ENCODE results near the gene CALN1. TPM values are rescaled to one million over a fixed set of nuclear protein-coding genes. Genes with fewer than 3 reads are reported as not detected.

The CALN1 gene
- total RNA-seq, 2 experiments from 2014 or later: not detected

DNA sequence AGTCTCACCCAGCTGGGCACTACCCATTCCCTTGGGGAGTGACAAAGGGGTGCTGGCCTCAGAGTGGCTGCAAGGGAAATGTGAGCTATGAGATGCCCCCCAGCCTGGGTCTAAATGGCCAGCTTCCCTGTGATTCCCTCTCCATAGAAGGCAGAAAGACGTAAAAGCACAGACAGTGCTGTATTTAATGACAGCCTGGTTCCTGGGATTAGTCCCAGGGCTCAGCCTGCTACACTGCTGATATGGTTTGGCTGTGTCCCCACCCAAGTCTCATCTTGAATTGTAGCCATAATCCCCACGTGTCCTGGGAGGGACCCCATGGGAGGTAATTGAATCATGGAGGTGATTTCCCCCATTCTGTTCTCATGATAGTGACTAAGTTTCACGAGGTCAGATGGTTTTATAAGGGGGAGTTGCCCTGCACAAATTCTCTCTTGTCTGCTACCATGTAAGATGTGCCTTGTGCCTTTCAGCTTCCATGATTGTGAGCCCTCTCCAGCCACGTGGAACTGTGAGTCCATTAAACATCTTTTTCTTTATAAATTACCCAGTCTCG is 23.9 kb upstream of the CALN1 start:
- ChIA-PET CTCF (no interaction called here), POLR2A (no interaction called here)
- no peaks in the 10 kb centered on the region for H3K27me3 Mint-ChIP-seq (ENCODE audit: low read depth)
- ATAC-seq (no peak), DNase-seq (no peak)
- H3K4me3 Mint-ChIP-seq: no peak overlapping the region
- no peak overlapping the region for H3K27ac Mint-ChIP-seq
- no peaks in the 10 kb centered on the region for H3K4me1 Mint-ChIP-seq (ENCODE audit: low read depth)
- H3K9me3 Mint-ChIP-seq (ENCODE audit: insufficient read depth): no peaks in the 10 kb centered on the region
- H3K36me3 Mint-ChIP-seq (ENCODE audit: low read depth): no peaks in the 10 kb centered on the region

DNA sequence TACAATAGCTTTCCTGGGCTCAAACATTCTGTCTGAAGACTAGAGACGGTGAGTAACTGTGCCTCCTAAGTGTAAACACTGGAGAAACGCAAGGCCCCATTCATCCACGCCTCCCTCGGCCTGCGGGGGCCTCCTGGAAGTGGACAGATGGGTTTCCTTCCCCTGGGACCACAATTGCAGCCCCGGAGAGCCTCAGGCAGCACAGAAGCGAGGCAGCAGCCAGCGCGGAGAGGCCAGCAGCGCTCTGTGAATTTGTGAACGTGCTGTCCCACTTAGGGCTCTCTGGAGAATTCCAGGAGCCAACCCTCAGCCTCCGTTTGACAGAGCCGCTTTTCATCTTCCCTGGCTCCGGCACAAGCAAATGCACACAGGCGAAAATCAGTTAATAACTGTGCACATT is 23.2 kb upstream of the CALN1 start:
- H3K27me3 Mint-ChIP-seq (ENCODE audit: low read depth): no peaks in the 10 kb centered on the region
- H3K4me1 Mint-ChIP-seq (ENCODE audit: low read depth): no peaks in the 10 kb centered on the region
- no peak overlapping the region for H3K27ac Mint-ChIP-seq
- ChIA-PET POLR2A (no interaction called here), CTCF (no interaction called here)
- no peak for ATAC-seq
- H3K9me3 Mint-ChIP-seq (ENCODE audit: insufficient read depth): no peaks in the 10 kb centered on the region
- H3K4me3 Mint-ChIP-seq: no peak overlapping the region
- DNase-seq: no peak
- no peaks in the 10 kb centered on the region for H3K36me3 Mint-ChIP-seq (ENCODE audit: low read depth)

DNA sequence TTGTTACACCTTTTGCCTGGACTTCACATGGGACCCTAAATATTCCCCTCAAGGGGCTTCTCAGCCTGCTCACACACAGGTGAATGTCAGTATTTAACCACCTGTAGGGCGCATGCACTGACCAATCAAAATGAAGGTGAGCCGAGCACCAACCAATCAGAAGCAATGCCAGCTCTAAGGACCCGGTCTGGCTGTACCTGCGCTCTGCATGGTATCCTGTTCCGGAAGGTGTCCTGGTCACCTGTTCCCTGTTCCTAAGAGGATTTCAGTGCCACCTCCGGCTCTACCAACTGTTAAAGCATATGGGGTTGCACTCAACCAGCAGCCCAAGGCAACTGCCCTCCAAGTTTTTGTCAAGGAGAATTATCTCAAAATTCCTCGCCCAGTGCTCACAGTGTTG is 18.4 kb upstream of the CALN1 start:
- no peak overlapping the region for H3K4me3 Mint-ChIP-seq
- ATAC-seq: no peak
- DNase-seq: no peak
- no peaks in the 10 kb centered on the region for H3K9me3 Mint-ChIP-seq (ENCODE audit: insufficient read depth)
- no peak overlapping the region for H3K27ac Mint-ChIP-seq
- H3K36me3 Mint-ChIP-seq (ENCODE audit: low read depth): no peaks in the 10 kb centered on the region
- no peaks in the 10 kb centered on the region for H3K4me1 Mint-ChIP-seq (ENCODE audit: low read depth)
- no peaks in the 10 kb centered on the region for H3K27me3 Mint-ChIP-seq (ENCODE audit: low read depth)
- POLR2A ChIA-PET: no interaction called here
- CTCF ChIA-PET: no interaction called here

GRCh38 chr7:72429316-72429715 is 17.2 kb upstream of the CALN1 start:
- no peaks in the 10 kb centered on the region for H3K36me3 Mint-ChIP-seq (ENCODE audit: low read depth)
- no peaks in the 10 kb centered on the region for H3K4me1 Mint-ChIP-seq (ENCODE audit: low read depth)
- H3K4me3 Mint-ChIP-seq: no peak overlapping the region
- no peak overlapping the region for H3K27ac Mint-ChIP-seq
- DNase-seq: no peak
- ATAC-seq: no peak
- no peaks in the 10 kb centered on the region for H3K9me3 Mint-ChIP-seq (ENCODE audit: insufficient read depth)
- POLR2A ChIA-PET: interaction anchor here (0.6 kb wide), 1 partner anchor 202 kb away, joined by 3 read pairs; no protein-coding TSS in a partner anchor
- CTCF ChIA-PET: no interaction called here
- H3K27me3 Mint-ChIP-seq (ENCODE audit: low read depth): no peaks in the 10 kb centered on the region

DNA sequence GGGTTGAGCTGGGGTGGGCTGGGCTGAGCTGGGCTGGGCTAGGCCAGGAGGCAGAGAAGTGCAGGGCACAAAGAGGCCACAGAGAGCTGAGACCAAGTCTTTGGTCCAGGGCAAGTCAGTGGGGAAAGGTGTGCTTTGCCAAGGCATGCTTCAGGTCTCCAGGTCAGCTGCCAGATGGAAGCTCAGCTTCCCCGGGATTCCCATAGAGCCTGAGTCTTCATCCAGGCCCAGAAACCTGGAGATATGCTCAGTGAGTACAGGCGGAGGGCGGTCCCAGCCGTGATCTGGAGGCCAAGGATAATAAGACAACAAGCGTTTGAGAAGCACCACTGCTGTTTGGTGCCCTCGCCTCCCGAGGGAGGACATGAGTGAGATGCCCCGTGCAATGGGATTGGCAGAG is 4.7 kb upstream of the CALN1 start:
- ChIA-PET CTCF (no interaction called here), POLR2A (no interaction called here)
- ATAC-seq (no peak), DNase-seq (no peak)
- H3K27ac Mint-ChIP-seq: no peak overlapping the region
- H3K4me3 Mint-ChIP-seq: no peak overlapping the region
- no peaks in the 10 kb centered on the region for H3K27me3 Mint-ChIP-seq (ENCODE audit: low read depth)
- no peaks in the 10 kb centered on the region for H3K9me3 Mint-ChIP-seq (ENCODE audit: insufficient read depth)
- H3K36me3 Mint-ChIP-seq (ENCODE audit: low read depth): no peaks in the 10 kb centered on the region
- H3K4me1 Mint-ChIP-seq (ENCODE audit: low read depth): no peaks in the 10 kb centered on the region

DNA sequence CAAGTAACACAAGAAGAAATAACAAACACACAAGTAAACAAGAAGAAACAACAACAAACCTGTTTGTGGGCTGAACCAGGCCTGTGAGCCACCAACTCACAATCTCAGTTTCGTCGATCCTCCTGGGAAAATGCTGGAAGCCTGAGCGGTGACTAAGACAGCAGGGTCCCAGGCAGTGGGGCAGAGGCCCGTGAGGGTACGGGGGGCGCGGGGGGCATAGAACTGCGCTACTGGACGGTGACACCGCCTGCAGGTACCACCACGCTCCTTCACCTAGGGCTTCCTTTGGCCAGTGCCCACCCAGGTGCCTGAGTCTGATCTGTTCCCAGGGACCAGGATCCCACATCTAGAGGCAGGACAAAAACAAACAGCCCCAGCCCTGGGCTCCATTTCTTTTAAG is 3.4 kb upstream of the CALN1 start:
- H3K27me3 Mint-ChIP-seq (ENCODE audit: low read depth): no peaks in the 10 kb centered on the region
- no peak for ATAC-seq
- no peaks in the 10 kb centered on the region for H3K4me1 Mint-ChIP-seq (ENCODE audit: low read depth)
- POLR2A ChIA-PET: no interaction called here
- H3K27ac Mint-ChIP-seq: no peak overlapping the region
- DNase-seq: no peak
- H3K4me3 Mint-ChIP-seq: no peak overlapping the region
- H3K36me3 Mint-ChIP-seq (ENCODE audit: low read depth): no peaks in the 10 kb centered on the region
- H3K9me3 Mint-ChIP-seq (ENCODE audit: insufficient read depth): no peaks in the 10 kb centered on the region
- CTCF ChIA-PET: no interaction called here

DNA sequence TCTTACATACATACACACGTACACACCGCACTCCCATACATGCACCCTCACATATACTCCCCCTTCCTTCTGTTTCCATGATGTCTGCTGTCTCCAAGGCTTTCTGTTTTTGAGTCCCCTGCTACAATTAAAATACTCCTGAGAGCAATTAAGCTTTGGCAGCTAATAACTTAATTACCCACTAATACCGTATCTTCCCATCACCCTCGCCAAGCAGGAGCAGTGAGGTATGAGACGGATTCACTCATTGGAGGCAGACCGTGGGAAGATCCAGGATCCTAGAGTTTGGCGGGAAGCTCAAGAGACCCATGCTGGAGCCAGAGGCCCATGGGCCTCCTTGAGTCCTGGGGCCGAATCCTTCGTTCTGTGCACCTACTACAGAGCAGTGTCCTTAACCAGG is 1.7 kb upstream of the CALN1 start:
- Mint-ChIP-seq H3K4me1 (ENCODE audit: low read depth) (no peaks in the 10 kb centered on the region), H3K27me3 (ENCODE audit: low read depth) (no peaks in the 10 kb centered on the region), H3K4me3 (no peak overlapping the region), H3K9me3 (ENCODE audit: insufficient read depth) (no peaks in the 10 kb centered on the region), H3K27ac (no peak overlapping the region), H3K36me3 (ENCODE audit: low read depth) (no peaks in the 10 kb centered on the region)
- ChIA-PET CTCF (no interaction called here), POLR2A (no interaction called here)
- ATAC-seq (no peak), DNase-seq (no peak)

DNA sequence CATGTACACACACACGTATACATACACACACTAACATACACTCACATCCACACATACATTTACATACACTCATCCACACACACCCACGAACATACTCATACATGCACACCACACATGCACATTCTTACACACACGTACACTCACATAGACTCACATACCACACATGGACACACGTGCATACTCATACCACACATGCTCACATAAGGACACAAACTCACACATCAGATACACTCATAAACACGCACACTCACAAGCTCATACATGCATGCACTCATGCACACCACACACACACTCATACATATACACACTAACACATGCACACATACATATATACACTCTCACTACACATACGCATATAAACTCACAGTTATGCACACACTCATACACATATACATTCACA is 1.2 kb upstream of the CALN1 start:
- ChIA-PET CTCF (no interaction called here), POLR2A (no interaction called here)
- Mint-ChIP-seq H3K9me3 (ENCODE audit: insufficient read depth) (no peaks in the 10 kb centered on the region), H3K27me3 (ENCODE audit: low read depth) (no peaks in the 10 kb centered on the region), H3K27ac (no peak overlapping the region), H3K36me3 (ENCODE audit: low read depth) (no peaks in the 10 kb centered on the region), H3K4me1 (ENCODE audit: low read depth) (no peaks in the 10 kb centered on the region), H3K4me3 (no peak overlapping the region)
- ATAC-seq: no peak
- DNase-seq: no peak

- Mint-ChIP-seq H3K4me1 (ENCODE audit: low read depth) (no peaks in the 10 kb centered on the region), H3K4me3 (no peak overlapping the region), H3K27me3 (ENCODE audit: low read depth) (no peaks in the 10 kb centered on the region), H3K27ac (no peak overlapping the region), H3K9me3 (ENCODE audit: insufficient read depth) (no peaks in the 10 kb centered on the region), H3K36me3 (ENCODE audit: low read depth) (no peaks in the 10 kb centered on the region)
- ATAC-seq (no peak), DNase-seq (no peak)
- POLR2A ChIA-PET: no interaction called here
- CTCF ChIA-PET: interaction anchor here (0.8 kb wide), 1 partner anchor 12 kb away, joined by 3 read pairs; no protein-coding TSS in a partner anchor
These were observed 719 bp downstream of the CALN1 start for GRCh38 chr7:72411419-72411818.

DNA sequence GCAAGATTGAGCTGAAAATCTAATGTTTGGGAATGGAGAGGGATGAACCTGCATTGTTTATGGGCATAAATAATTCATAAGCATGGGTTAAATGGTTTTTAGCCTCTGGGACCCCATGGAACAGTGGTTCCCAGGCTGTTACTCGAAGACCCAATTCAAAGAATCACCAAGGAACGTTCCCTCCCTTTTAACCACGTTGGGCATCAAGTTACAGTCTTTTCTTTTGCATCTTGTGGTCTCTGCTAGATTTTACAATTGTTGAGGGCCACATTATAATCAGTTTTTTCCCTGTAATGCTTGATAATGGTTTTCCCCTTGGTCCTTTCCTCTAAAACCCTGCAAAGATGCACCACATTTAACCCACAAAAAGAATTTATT is 2.5 kb downstream of the CALN1 start:
- Mint-ChIP-seq H3K27ac (no peak overlapping the region), H3K36me3 (ENCODE audit: low read depth) (no peaks in the 10 kb centered on the region), H3K4me1 (ENCODE audit: low read depth) (no peaks in the 10 kb centered on the region), H3K4me3 (no peak overlapping the region), H3K9me3 (ENCODE audit: insufficient read depth) (no peaks in the 10 kb centered on the region), H3K27me3 (ENCODE audit: low read depth) (no peaks in the 10 kb centered on the region)
- ATAC-seq: no peak
- no peak for DNase-seq
- ChIA-PET POLR2A (no interaction called here), CTCF (no interaction called here)

DNA sequence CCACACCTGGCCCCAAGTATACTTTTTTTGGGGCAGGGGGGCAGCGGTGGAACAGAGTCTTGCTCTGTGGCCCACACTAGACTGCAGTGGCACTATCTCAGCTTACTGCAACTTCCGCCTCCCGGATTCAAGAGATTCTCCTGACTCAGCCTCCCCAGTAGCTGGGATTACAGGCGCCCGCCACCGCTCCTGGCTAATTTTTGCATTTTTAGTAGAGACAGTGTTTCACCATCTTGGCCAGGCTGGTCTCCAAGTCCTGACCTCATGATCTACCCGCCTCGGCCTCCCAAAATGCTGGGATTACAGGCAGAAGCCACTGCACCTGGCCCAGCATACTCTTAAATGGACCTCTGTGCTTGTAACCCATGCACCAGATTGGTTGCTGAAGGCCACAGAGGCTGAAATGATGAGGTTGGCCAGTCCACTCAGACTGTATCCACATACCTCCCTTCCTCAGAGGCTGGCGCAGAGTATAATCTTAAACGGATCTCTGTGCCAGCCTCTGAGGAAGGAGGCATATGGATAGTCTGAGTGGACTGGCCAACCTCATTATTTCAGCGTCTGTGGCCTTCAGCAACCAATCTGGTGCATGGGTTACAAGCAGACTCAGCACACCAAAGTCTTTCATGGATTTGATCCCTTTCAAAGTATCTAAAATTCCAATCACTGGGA is 3.0 kb downstream of the CALN1 start:
- Mint-ChIP-seq H3K9me3 (ENCODE audit: insufficient read depth) (no peaks in the 10 kb centered on the region), H3K4me1 (ENCODE audit: low read depth) (no peaks in the 10 kb centered on the region), H3K36me3 (ENCODE audit: low read depth) (no peaks in the 10 kb centered on the region), H3K27ac (no peak overlapping the region), H3K27me3 (ENCODE audit: low read depth) (no peaks in the 10 kb centered on the region), H3K4me3 (no peak overlapping the region)
- ATAC-seq (no peak), DNase-seq (no peak)
- ChIA-PET CTCF (no interaction called here), POLR2A (no interaction called here)

GRCh38 chr7:72406820-72407403 is 5.2 kb downstream of the CALN1 start:
- ChIA-PET POLR2A (no interaction called here), CTCF (no interaction called here)
- H3K36me3 Mint-ChIP-seq (ENCODE audit: low read depth): no peaks in the 10 kb centered on the region
- H3K4me1 Mint-ChIP-seq (ENCODE audit: low read depth): no peaks in the 10 kb centered on the region
- no peak overlapping the region for H3K4me3 Mint-ChIP-seq
- ATAC-seq (no peak), DNase-seq (no peak)
- no peaks in the 10 kb centered on the region for H3K9me3 Mint-ChIP-seq (ENCODE audit: insufficient read depth)
- no peaks in the 10 kb centered on the region for H3K27me3 Mint-ChIP-seq (ENCODE audit: low read depth)
- H3K27ac Mint-ChIP-seq: no peak overlapping the region

DNA sequence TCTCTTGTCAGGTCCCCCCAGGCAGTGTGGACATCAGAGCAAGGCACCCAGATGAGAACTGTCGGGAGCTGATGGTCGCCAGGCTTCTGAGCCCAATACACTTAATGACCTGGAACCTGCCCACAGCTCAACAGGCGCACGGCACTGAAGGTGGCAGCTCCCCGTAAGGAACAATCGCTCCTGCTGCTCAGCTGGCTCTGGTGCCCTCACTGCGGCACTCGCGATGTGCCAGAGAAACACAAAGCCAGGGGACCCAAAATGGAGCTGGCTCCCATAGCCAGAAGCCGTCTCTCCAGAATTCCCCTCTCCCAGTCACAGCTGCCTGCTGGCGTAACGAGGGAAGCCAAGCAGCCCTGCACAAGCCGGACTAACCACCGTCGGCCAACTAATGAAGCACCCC is 6.3 kb downstream of the CALN1 start:
- Mint-ChIP-seq H3K9me3 (ENCODE audit: insufficient read depth) (no peaks in the 10 kb centered on the region), H3K27me3 (ENCODE audit: low read depth) (no peaks in the 10 kb centered on the region), H3K27ac (no peak overlapping the region), H3K4me3 (no peak overlapping the region), H3K36me3 (ENCODE audit: low read depth) (no peaks in the 10 kb centered on the region), H3K4me1 (ENCODE audit: low read depth) (no peaks in the 10 kb centered on the region)
- DNase-seq (no peak), ATAC-seq (no peak)
- ChIA-PET CTCF (no interaction called here), POLR2A (no interaction called here)

All from activated CD8-positive, alpha-beta T cell treated with anti-CD3 and anti-CD28 coated beads, Interleukin-2, amount 10 ng/mL, durations not matched to agents 7 days and 5 days (primary cell).